HCT116 (cell line): ENCODE results near the gene PIKFYVE. TPM values are rescaled to one million over a fixed set of nuclear protein-coding genes. Genes with fewer than 3 reads are reported as not detected.

Experiments
- ATAC-seq: fragments of 200-7000 bp; cut with Tn5 transposase; 2 replicates; pipeline ENCODE4 v1.9.1; 2020; ENCODE audit warnings: mild to moderate bottlenecking, moderate library complexity
- BruUV-seq: library from RNA; stranded (reverse); fragments of 400-500 nt; replicated peaks from 2 replicates; lab custom pipeline; 2021; lab: Mats Ljungman, UMichigan
- CTCF ChIA-PET: fragments of 300-600 bp; sonication (Branson Sonifier 250); formaldehyde crosslinking; loops from one replicate; lab custom pipeline; 2021; ENCODE audit warnings: antibody characterized with exemption; lab: Charles Lee
- POLR2A ChIA-PET: fragments of 300-600, 350-600 bp; sonication (Branson Sonifier 250); formaldehyde crosslinking; loops from one replicate; lab custom pipeline; 2021; ENCODE audit warnings: antibody characterized with exemption; lab: Charles Lee
- RAD21 ChIA-PET, 2 experiments: fragments of 300-600 bp; sonication (Branson Sonifier 250); formaldehyde crosslinking; loops; one replicate each; lab custom pipeline; 2023; ENCODE audit warnings: low total read pairs in 2 of 2; ENCODE audit not compliant: uncharacterized antibody in 2 of 2, unreplicated experiment in 2 of 2, low non-redundant PET in 1 of 2; lab: Charles Lee
- DNase-seq: peaks from one replicate; pipeline ENCODE4 v3.0.0-alpha.2; 2010; ENCODE audit warnings: low read depth, low spot score
- H2AFZ ChIP-seq: fragments of 200-600 bp; shearing (Covaris generic), sonication (generic); 2 replicates; pipeline ENCODE4 v1.6.1; 2017; ENCODE audit warnings: low read depth, mixed run types, mixed read lengths, antibody characterized with exemption, low read length; ENCODE audit not compliant: poor library complexity, severe bottlenecking
- H3K27ac ChIP-seq: 2 replicates; pipeline ENCODE4 v1.5.1; 2012; ENCODE audit warnings: low read depth, low read length
- H3K27me3 ChIP-seq: fragments of 200-600 bp; sonication (generic); 2 replicates; pipeline ENCODE4 v1.6.1; 2016; ENCODE audit warnings: mixed run types, low read length, mixed read lengths; ENCODE audit not compliant: insufficient read depth
- H3K36me3 ChIP-seq, 2 experiments: fragments of 200-500 bp in 1 of 2; fragments of 200-600 bp in 1 of 2; sonication (Bioruptor generic) in 1 of 2; sonication (generic) in 1 of 2; 2 replicates each; pipeline versions ENCODE4 v1.5.1 to v1.6.1; 2014 to 2016; ENCODE audit warnings: low read length in 2 of 2, inconsistent platforms in 1 of 2, mixed read lengths in 1 of 2, mixed run types in 1 of 2; ENCODE audit not compliant: insufficient read depth in 2 of 2, control insufficient read depth in 1 of 2
- H3K4me1 ChIP-seq, 2 experiments: fragments of 200-600 bp in 1 of 2; sonication (generic) in 1 of 2; 2 replicates each; pipeline versions ENCODE4 v1.5.1 to v1.6.1; 2012 to 2017; ENCODE audit warnings: low read length in 2 of 2, inconsistent platforms in 1 of 2, mild to moderate bottlenecking in 1 of 2, mixed read lengths in 1 of 2, mixed run types in 1 of 2, moderate library complexity in 1 of 2; ENCODE audit not compliant: insufficient read depth in 2 of 2, control insufficient read depth in 1 of 2
- H3K4me2 ChIP-seq: fragments of 200-600 bp; sonication (generic); 2 replicates; pipeline ENCODE4 v1.6.1; 2017; ENCODE audit warnings: mixed run types, low read length, mixed read lengths
- H3K4me3 ChIP-seq, 2 experiments: fragments of 200-600 bp in 1 of 2; sonication (generic) in 1 of 2; replicated peaks in 1 of 2; 2 replicates each; pipeline ENCODE4 v1.5.1; 2011 to 2016; ENCODE audit warnings: low read length in 2 of 2, control low read depth in 1 of 2, low read depth in 1 of 2, mild to moderate bottlenecking in 1 of 2, mixed read lengths in 1 of 2, mixed run types in 1 of 2
- H3K79me2 ChIP-seq: fragments of 200-600 bp; sonication (generic); 2 replicates; pipeline ENCODE4 v1.6.1; 2017; ENCODE audit warnings: mild to moderate bottlenecking, mixed run types, low read length, moderate library complexity, mixed read lengths; ENCODE audit not compliant: insufficient read depth
- H3K9ac ChIP-seq: fragments of 200-600 bp; sonication (generic); 2 replicates; pipeline ENCODE4 v1.6.1; 2016; ENCODE audit warnings: low read length, mixed read lengths
- H3K9me2 ChIP-seq: fragments of 200-600 bp; sonication (generic), shearing (Covaris generic); 2 replicates; pipeline ENCODE4 v1.6.1; 2017; ENCODE audit warnings: mixed run types, mild to moderate bottlenecking, moderate library complexity; ENCODE audit not compliant: insufficient read depth
- H3K9me3 ChIP-seq, 2 experiments: fragments of 200-500 bp in 1 of 2; fragments of 200-600 bp in 1 of 2; sonication (Bioruptor generic) in 1 of 2; sonication (generic) in 1 of 2; 2 replicates each; pipeline ENCODE4 v1.6.1; 2014 to 2017; ENCODE audit warnings: low read length in 2 of 2, mixed read lengths in 2 of 2, inconsistent platforms in 1 of 2, low read depth in 1 of 2, mild to moderate bottlenecking in 1 of 2, mixed run types in 1 of 2, moderate library complexity in 1 of 2; ENCODE audit not compliant: control insufficient read depth in 1 of 2, insufficient read depth in 1 of 2
- H4K20me1 ChIP-seq: fragments of 200-600 bp; sonication (generic), shearing (Covaris generic); 2 replicates; pipeline ENCODE4 v1.6.1; 2017; ENCODE audit warnings: mixed run types, mild to moderate bottlenecking, moderate library complexity; ENCODE audit not compliant: insufficient read depth
- ATF3 ChIP-seq: IDR thresholded peaks from 2 replicates; pipeline ENCODE4 v1.6.1; 2012
- CBX3 ChIP-seq: IDR thresholded peaks from 2 replicates; pipeline ENCODE4 v1.6.1; 2012; ENCODE audit warnings: low read depth
- CTCF ChIP-seq, 3 experiments: fragments of 200-600 bp in 1 of 3; sonication (generic) in 1 of 3; IDR thresholded peaks in 2 of 3; conservative IDR thresholded peaks in 1 of 3; 2 replicates each; pipeline ENCODE4 v1.5.1; 2012 to 2017; ENCODE audit warnings: low read depth in 2 of 3, low read length in 2 of 3, antibody characterized with exemption in 1 of 3, borderline replicate concordance in 1 of 3, control low read depth in 1 of 3, mild to moderate bottlenecking in 1 of 3, mixed read lengths in 1 of 3, mixed run types in 1 of 3, moderate library complexity in 1 of 3; ENCODE audit not compliant: insufficient read depth in 1 of 3
- EGR1 ChIP-seq: IDR thresholded peaks from 2 replicates; pipeline ENCODE4 v1.6.1; 2012; ENCODE audit warnings: low read depth
- JUND ChIP-seq: IDR thresholded peaks from 2 replicates; pipeline ENCODE4 v1.6.1; 2012
- POLR2AphosphoS5 ChIP-seq: IDR thresholded peaks from 2 replicates; pipeline ENCODE4 v1.6.1; 2011; ENCODE audit warnings: mild to moderate bottlenecking, low read depth, low read length, moderate library complexity
- RAD21 ChIP-seq: IDR thresholded peaks from 2 replicates; pipeline ENCODE4 v1.6.1; 2012; ENCODE audit warnings: low read depth, mild to moderate bottlenecking
- REST ChIP-seq: IDR thresholded peaks from 2 replicates; pipeline ENCODE4 v1.6.1; 2012; ENCODE audit warnings: low read depth
- SIN3A ChIP-seq: IDR thresholded peaks from 2 replicates; pipeline ENCODE4 v1.6.1; 2012; ENCODE audit warnings: low read depth
- SP1 ChIP-seq: IDR thresholded peaks from 2 replicates; pipeline ENCODE4 v1.6.1; 2012; ENCODE audit warnings: low read depth
- SRF ChIP-seq: IDR thresholded peaks from 2 replicates; pipeline ENCODE4 v1.6.1; 2012; ENCODE audit warnings: low read depth
- YY1 ChIP-seq: IDR thresholded peaks from 2 replicates; pipeline ENCODE4 v1.6.1; 2011; ENCODE audit warnings: low read length, low read depth, moderate library complexity, mild to moderate bottlenecking; ENCODE audit not compliant: insufficient replicate concordance; ENCODE audit errors: extremely low read depth
- ZFX ChIP-seq: fragments of 450-650 bp; IDR thresholded peaks from 2 replicates; pipeline ENCODE4 v1.6.1; 2017
- ZNF274 ChIP-seq: fragments of 200-500 bp; sonication (Bioruptor generic); IDR thresholded peaks from 2 replicates; pipeline ENCODE4 v1.6.1; 2014; ENCODE audit warnings: mild to moderate bottlenecking, low read depth, low read length, inconsistent platforms
- intact Hi-C: fragments of 100-400 bp; cut with micrococcal nuclease; formaldehyde crosslinking; loops from 2 replicates; pipeline ENCODE4 v1.10.0; 2022
- total RNA-seq: library from RNA; stranded (reverse); gene quantifications from one replicate; pipeline ENCODE4 v1.2.1, GENCODE V29; 2021; ENCODE audit not compliant: unreplicated experiment

Gene PIKFYVE
- total RNA-seq, 1 experiment from 2014 or later: 21.8 TPM

- no peak for DNase-seq
- POLR2A ChIA-PET: no interaction called here
- no peak overlapping the region for H3K9ac ChIP-seq
- no peak overlapping the region for H3K4me3 ChIP-seq
- H3K27me3 ChIP-seq: no peaks in the 10 kb centered on the region
- ATAC-seq: no peak
- H3K79me2 ChIP-seq: no peaks in the 10 kb centered on the region
- intact Hi-C loops: no loop called here
- no peaks in the 10 kb centered on the region for H4K20me1 ChIP-seq
- no peak overlapping the region for H3K4me2 ChIP-seq
- TF ChIP-seq ZFX: no peak
- TF ChIP-seq REST: no peak
- TF ChIP-seq YY1: no peak
- TF ChIP-seq ATF3: no peak
- TF ChIP-seq SRF: no peak
- TF ChIP-seq CBX3: no peak
- TF ChIP-seq SIN3A: no peak
- TF ChIP-seq CTCF (IDR thresholded peaks at IDR 0.05 in 2 of 3, conservative IDR thresholded peaks at IDR 0.05 in 1 of 3; ENCODE audit: borderline replicate concordance in 1 of 3, insufficient read depth in 1 of 3, low read depth in 2 of 3, low read length in 2 of 3): no peak
- no peak for TF ChIP-seq EGR1
- TF ChIP-seq ZNF274: no peak
- no peak for TF ChIP-seq RAD21
- no peak for TF ChIP-seq JUND
- TF ChIP-seq POLR2AphosphoS5: no peak
- TF ChIP-seq SP1: no peak
- peaks cover 0 to 11% of the 10 kb centered on the region in 2 experiments; a peak in 2 of 4 replicates for H3K36me3 ChIP-seq
- no peaks in the 10 kb centered on the region for H3K9me2 ChIP-seq
- CTCF ChIA-PET: no interaction called here
- H3K9me3 ChIP-seq: no peaks in the 10 kb centered on the region
- RAD21 ChIA-PET: no interaction called here
- no peak overlapping the region for H2AFZ ChIP-seq
- peaks cover 5 to 9% of the 10 kb centered on the region in 2 experiments; a peak in 3 of 4 replicates for H3K4me1 ChIP-seq
- no TSS peak for BruUV-seq
- H3K27ac ChIP-seq: no peak overlapping the region
Measured at GRCh38 chr2:208249296-208249695, 16.8 kb upstream of the PIKFYVE start.
